ENCODE results near the gene SLC25A45.

SLC25A45 gene

GRCh38 chr11:65404638-65405339 is 22.3 kb upstream of the SLC25A45 start:
- no peak for DNase-seq (ENCODE audit: low spot score)

GRCh38 chr11:65404210-65404609 is 21.8 kb upstream of the SLC25A45 start:
- DNase-seq (ENCODE audit: low spot score): no peak

- peak; percentile 59 for DNase-seq (ENCODE audit: low spot score)
Measured at GRCh38 chr11:65403607-65404121, 21.2 kb upstream of the SLC25A45 start.

GRCh38 chr11:65402790-65403189 is 20.3 kb upstream of the SLC25A45 start:
- DNase-seq (ENCODE audit: low spot score): no peak

GRCh38 chr11:65401803-65402248 is 19.4 kb upstream of the SLC25A45 start:
- DNase-seq (ENCODE audit: low spot score): no peak

- DNase-seq (ENCODE audit: low spot score): no peak
Measured at GRCh38 chr11:65401073-65401802, 18.8 kb upstream of the SLC25A45 start.

GRCh38 chr11:65400307-65401072 is 18.0 kb upstream of the SLC25A45 start:
- no peak for DNase-seq (ENCODE audit: low spot score)

GRCh38 chr11:65399845-65400244 is 17.4 kb upstream of the SLC25A45 start:
- no peak for DNase-seq (ENCODE audit: low spot score)

- DNase-seq (ENCODE audit: low spot score): no peak
Measured at GRCh38 chr11:65399249-65399648, 16.8 kb upstream of the SLC25A45 start.

- no peak for DNase-seq (ENCODE audit: low spot score)
Measured at GRCh38 chr11:65398362-65398910, 16.0 kb upstream of the SLC25A45 start.

GRCh38 chr11:65396769-65397745 is 14.6 kb upstream of the SLC25A45 start:
- DNase-seq (ENCODE audit: low spot score): no peak

GRCh38 chr11:65395961-65396530 is 13.6 kb upstream of the SLC25A45 start:
- DNase-seq (ENCODE audit: low spot score): no peak

GRCh38 chr11:65394125-65394536 is 11.7 kb upstream of the SLC25A45 start:
- DNase-seq (ENCODE audit: low spot score): no peak

GRCh38 chr11:65393513-65394079 is 11.2 kb upstream of the SLC25A45 start:
- DNase-seq (ENCODE audit: low spot score): no peak

GRCh38 chr11:65392899-65393298 is 10.5 kb upstream of the SLC25A45 start:
- DNase-seq (ENCODE audit: low spot score): no peak

- DNase-seq (ENCODE audit: low spot score): no peak
Measured at GRCh38 chr11:65392186-65392829, 9.9 kb upstream of the SLC25A45 start.

- DNase-seq (ENCODE audit: low spot score): no peak
Measured at GRCh38 chr11:65390996-65391395, 8.6 kb upstream of the SLC25A45 start.

GRCh38 chr11:65390099-65390941 is 7.9 kb upstream of the SLC25A45 start:
- no peak for DNase-seq (ENCODE audit: low spot score)

Data from Ammon's horn (tissue), 1 donor.